Measurements from ENCODE around the gene TCAF2.
"Not testable (repeated sequence)": the region's sequence is repeated elsewhere in the genome, so short reads cannot be mapped to it uniquely, and the experiment has no call there.

The TCAF2 gene

GRCh38 chr7:143620646-143621045 lies at the start of gene TCAF2:
Gene TCAF2, plus strand, starts transcription at chr7:143620974.
- not testable (repeated sequence) for H3K9me3 ChIP-seq (ENCODE audit: control insufficient read depth in 2 of 2, low read length in 2 of 2); H3K4me3 ChIP-seq (ENCODE audit: low read length in 2 of 2); H3K36me3 ChIP-seq (ENCODE audit: control insufficient read depth in 2 of 2, insufficient read depth in 2 of 2, low read length in 2 of 2)

GRCh38 chr7:143571501-143571900 lies 49.3 kb upstream of the TCAF2 start, which contains the start of gene CTAGE15:
Gene CTAGE15, plus strand, starts transcription at chr7:143571801. Its CDS starts 17 bp downstream, at chr7:143571818.
- H3K9ac ChIP-seq (ENCODE audit: low read depth in 1 of 2, low read length in 2 of 2); H3K4me1 ChIP-seq (ENCODE audit: control insufficient read depth in 2 of 2, insufficient read depth in 2 of 2, low read length in 2 of 2); H3K27me3 ChIP-seq (ENCODE audit: control insufficient read depth in 2 of 2, insufficient read depth in 2 of 2, low read length in 2 of 2); H3K4me3 ChIP-seq (ENCODE audit: low read length in 2 of 2); H3K27ac ChIP-seq (ENCODE audit: low read depth in 2 of 2, low read length in 2 of 2); H3K9me3 ChIP-seq (ENCODE audit: control insufficient read depth in 2 of 2, low read length in 2 of 2); H3K36me3 ChIP-seq (ENCODE audit: control insufficient read depth in 2 of 2, insufficient read depth in 2 of 2, low read length in 2 of 2): not testable (repeated sequence)

More at GRCh38 chr7:143620646-143621045, at the start of gene TCAF2:
- not testable (repeated sequence) for H3K4me1 ChIP-seq (ENCODE audit: control insufficient read depth in 2 of 2, insufficient read depth in 2 of 2, low read length in 2 of 2); H3K27ac ChIP-seq (ENCODE audit: low read depth in 2 of 2, low read length in 2 of 2); H3K27me3 ChIP-seq (ENCODE audit: control insufficient read depth in 2 of 2, insufficient read depth in 2 of 2, low read length in 2 of 2); H3K9ac ChIP-seq (ENCODE audit: low read depth in 1 of 2, low read length in 2 of 2)

- not testable (repeated sequence) for H3K27me3 ChIP-seq (ENCODE audit: control insufficient read depth in 2 of 2, insufficient read depth in 2 of 2, low read length in 2 of 2); H3K27ac ChIP-seq (ENCODE audit: low read depth in 2 of 2, low read length in 2 of 2); H3K9me3 ChIP-seq (ENCODE audit: control insufficient read depth in 2 of 2, low read length in 2 of 2); H3K4me3 ChIP-seq (ENCODE audit: low read length in 2 of 2); H3K4me1 ChIP-seq (ENCODE audit: control insufficient read depth in 2 of 2, insufficient read depth in 2 of 2, low read length in 2 of 2); H3K9ac ChIP-seq (ENCODE audit: low read depth in 1 of 2, low read length in 2 of 2); H3K36me3 ChIP-seq (ENCODE audit: control insufficient read depth in 2 of 2, insufficient read depth in 2 of 2, low read length in 2 of 2)
Measured at GRCh38 chr7:143588183-143588582, 32.6 kb upstream of the TCAF2 start.

DNA sequence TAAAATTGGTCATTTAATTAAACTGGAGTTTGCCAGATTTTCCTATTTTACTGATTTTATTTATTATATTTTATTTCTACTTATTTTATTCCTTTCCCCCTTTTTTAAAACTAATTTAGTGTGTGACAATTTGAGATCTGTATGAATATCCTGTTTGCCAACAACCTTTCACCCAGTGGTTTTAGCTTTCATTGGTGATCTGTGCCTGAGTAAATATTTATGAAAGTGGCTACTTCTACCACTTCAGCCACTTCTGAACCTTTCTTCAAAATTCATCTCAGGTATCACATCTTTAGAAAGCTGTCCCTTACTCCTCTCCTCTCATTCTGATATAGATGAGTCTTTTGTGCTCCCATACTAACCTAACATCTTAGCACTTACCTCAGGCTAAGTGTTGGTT lies 30.9 kb upstream of the TCAF2 start:
- not testable (repeated sequence) for H3K36me3 ChIP-seq (ENCODE audit: control insufficient read depth in 2 of 2, insufficient read depth in 2 of 2, low read length in 2 of 2); H3K4me1 ChIP-seq (ENCODE audit: control insufficient read depth in 2 of 2, insufficient read depth in 2 of 2, low read length in 2 of 2); H3K27me3 ChIP-seq (ENCODE audit: control insufficient read depth in 2 of 2, insufficient read depth in 2 of 2, low read length in 2 of 2); H3K9me3 ChIP-seq (ENCODE audit: control insufficient read depth in 2 of 2, low read length in 2 of 2); H3K9ac ChIP-seq (ENCODE audit: low read depth in 1 of 2, low read length in 2 of 2); H3K4me3 ChIP-seq (ENCODE audit: low read length in 2 of 2); H3K27ac ChIP-seq (ENCODE audit: low read depth in 2 of 2, low read length in 2 of 2)

GRCh38 chr7:143598086-143598485 lies 22.7 kb upstream of the TCAF2 start:
- not testable (repeated sequence) for H3K36me3 ChIP-seq (ENCODE audit: control insufficient read depth in 2 of 2, insufficient read depth in 2 of 2, low read length in 2 of 2); H3K27me3 ChIP-seq (ENCODE audit: control insufficient read depth in 2 of 2, insufficient read depth in 2 of 2, low read length in 2 of 2); H3K4me3 ChIP-seq (ENCODE audit: low read length in 2 of 2); H3K27ac ChIP-seq (ENCODE audit: low read depth in 2 of 2, low read length in 2 of 2); H3K9ac ChIP-seq (ENCODE audit: low read depth in 1 of 2, low read length in 2 of 2); H3K4me1 ChIP-seq (ENCODE audit: control insufficient read depth in 2 of 2, insufficient read depth in 2 of 2, low read length in 2 of 2); H3K9me3 ChIP-seq (ENCODE audit: control insufficient read depth in 2 of 2, low read length in 2 of 2)

GRCh38 chr7:143603549-143603948 lies 17.2 kb upstream of the TCAF2 start:
- H3K36me3 ChIP-seq (ENCODE audit: control insufficient read depth in 2 of 2, insufficient read depth in 2 of 2, low read length in 2 of 2); H3K4me3 ChIP-seq (ENCODE audit: low read length in 2 of 2); H3K4me1 ChIP-seq (ENCODE audit: control insufficient read depth in 2 of 2, insufficient read depth in 2 of 2, low read length in 2 of 2); H3K9ac ChIP-seq (ENCODE audit: low read depth in 1 of 2, low read length in 2 of 2); H3K27me3 ChIP-seq (ENCODE audit: control insufficient read depth in 2 of 2, insufficient read depth in 2 of 2, low read length in 2 of 2); H3K27ac ChIP-seq (ENCODE audit: low read depth in 2 of 2, low read length in 2 of 2); H3K9me3 ChIP-seq (ENCODE audit: control insufficient read depth in 2 of 2, low read length in 2 of 2): not testable (repeated sequence)

DNA sequence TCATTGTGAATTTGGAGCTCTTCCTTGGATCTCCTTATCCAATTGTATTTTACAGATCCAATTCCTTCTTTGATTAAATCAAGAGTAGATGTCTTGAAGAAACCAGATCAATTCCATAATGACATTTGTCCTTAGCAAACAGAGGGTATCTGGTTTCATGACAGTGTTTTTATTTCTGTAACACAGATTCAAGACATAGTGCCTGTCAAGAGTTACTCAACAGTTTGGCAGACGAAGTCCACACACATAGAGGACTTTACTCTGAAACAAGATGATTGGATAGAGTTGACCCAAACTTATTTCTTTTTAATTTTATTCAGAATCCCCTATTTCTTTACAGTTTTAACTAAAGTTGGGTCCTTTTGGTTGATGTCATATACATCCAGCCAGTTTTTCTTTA lies 14.7 kb upstream of the TCAF2 start:
- H3K27me3 ChIP-seq (ENCODE audit: control insufficient read depth in 2 of 2, insufficient read depth in 2 of 2, low read length in 2 of 2); H3K36me3 ChIP-seq (ENCODE audit: control insufficient read depth in 2 of 2, insufficient read depth in 2 of 2, low read length in 2 of 2): not testable (repeated sequence)

DNA sequence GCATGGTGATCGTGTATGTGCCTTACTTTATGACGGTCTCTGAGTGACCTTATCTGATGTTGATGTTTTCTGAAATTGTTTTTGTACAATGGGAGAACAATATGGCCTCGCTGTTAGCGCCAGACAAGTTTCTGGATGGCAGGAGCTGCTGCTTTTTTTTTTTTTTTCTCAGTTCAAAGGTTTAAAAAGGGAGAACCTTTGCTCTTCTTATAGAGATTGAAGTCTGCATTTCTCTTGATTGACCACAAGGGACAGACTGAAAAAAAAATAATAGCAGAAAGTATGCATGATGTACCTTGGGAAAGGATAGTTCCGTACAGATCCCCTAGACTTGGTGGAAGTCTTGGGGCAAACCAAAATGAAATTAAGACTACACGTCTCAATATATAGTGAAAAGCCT lies 5.2 kb upstream of the TCAF2 start:
- not testable (repeated sequence) for H3K36me3 ChIP-seq (ENCODE audit: control insufficient read depth in 2 of 2, insufficient read depth in 2 of 2, low read length in 2 of 2); H3K9ac ChIP-seq (ENCODE audit: low read depth in 1 of 2, low read length in 2 of 2); H3K4me1 ChIP-seq (ENCODE audit: control insufficient read depth in 2 of 2, insufficient read depth in 2 of 2, low read length in 2 of 2); H3K27me3 ChIP-seq (ENCODE audit: control insufficient read depth in 2 of 2, insufficient read depth in 2 of 2, low read length in 2 of 2); H3K4me3 ChIP-seq (ENCODE audit: low read length in 2 of 2); H3K27ac ChIP-seq (ENCODE audit: low read depth in 2 of 2, low read length in 2 of 2); H3K9me3 ChIP-seq (ENCODE audit: control insufficient read depth in 2 of 2, low read length in 2 of 2)

More for the DNA sequence above, 14.7 kb upstream of the TCAF2 start:
- not testable (repeated sequence) for H3K4me3 ChIP-seq (ENCODE audit: low read length in 2 of 2); H3K4me1 ChIP-seq (ENCODE audit: control insufficient read depth in 2 of 2, insufficient read depth in 2 of 2, low read length in 2 of 2); H3K9me3 ChIP-seq (ENCODE audit: control insufficient read depth in 2 of 2, low read length in 2 of 2); H3K9ac ChIP-seq (ENCODE audit: low read depth in 1 of 2, low read length in 2 of 2); H3K27ac ChIP-seq (ENCODE audit: low read depth in 2 of 2, low read length in 2 of 2)

DNA sequence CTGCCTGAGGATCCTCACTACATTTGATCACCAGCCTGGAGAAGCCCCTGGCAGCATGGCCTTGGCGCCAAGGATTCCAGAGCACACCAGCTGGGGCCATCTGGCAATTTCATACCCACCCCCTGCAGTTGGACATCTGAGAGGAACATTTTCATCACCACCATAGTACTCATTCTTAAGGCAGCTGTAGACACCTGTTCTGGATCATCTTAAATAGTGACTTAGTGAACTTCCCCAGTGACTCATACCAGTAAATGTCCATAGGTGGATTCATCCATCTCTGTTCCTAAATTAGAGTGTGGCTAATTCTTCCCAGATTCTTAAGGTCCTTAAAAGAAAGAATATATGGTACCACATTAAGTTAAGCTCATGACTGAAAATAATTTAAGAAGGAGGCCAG lies 3.6 kb upstream of the TCAF2 start:
- not testable (repeated sequence) for H3K27me3 ChIP-seq (ENCODE audit: control insufficient read depth in 2 of 2, insufficient read depth in 2 of 2, low read length in 2 of 2); H3K9ac ChIP-seq (ENCODE audit: low read depth in 1 of 2, low read length in 2 of 2); H3K4me1 ChIP-seq (ENCODE audit: control insufficient read depth in 2 of 2, insufficient read depth in 2 of 2, low read length in 2 of 2); H3K27ac ChIP-seq (ENCODE audit: low read depth in 2 of 2, low read length in 2 of 2); H3K4me3 ChIP-seq (ENCODE audit: low read length in 2 of 2); H3K36me3 ChIP-seq (ENCODE audit: control insufficient read depth in 2 of 2, insufficient read depth in 2 of 2, low read length in 2 of 2); H3K9me3 ChIP-seq (ENCODE audit: control insufficient read depth in 2 of 2, low read length in 2 of 2)

GRCh38 chr7:143620058-143620457 lies 716 bp upstream of the TCAF2 start:
- not testable (repeated sequence) for H3K27ac ChIP-seq (ENCODE audit: low read depth in 2 of 2, low read length in 2 of 2); H3K36me3 ChIP-seq (ENCODE audit: control insufficient read depth in 2 of 2, insufficient read depth in 2 of 2, low read length in 2 of 2); H3K4me3 ChIP-seq (ENCODE audit: low read length in 2 of 2); H3K9ac ChIP-seq (ENCODE audit: low read depth in 1 of 2, low read length in 2 of 2); H3K9me3 ChIP-seq (ENCODE audit: control insufficient read depth in 2 of 2, low read length in 2 of 2); H3K27me3 ChIP-seq (ENCODE audit: control insufficient read depth in 2 of 2, insufficient read depth in 2 of 2, low read length in 2 of 2); H3K4me1 ChIP-seq (ENCODE audit: control insufficient read depth in 2 of 2, insufficient read depth in 2 of 2, low read length in 2 of 2)

- H3K36me3 ChIP-seq (ENCODE audit: control insufficient read depth in 2 of 2, insufficient read depth in 2 of 2, low read length in 2 of 2); H3K4me1 ChIP-seq (ENCODE audit: control insufficient read depth in 2 of 2, insufficient read depth in 2 of 2, low read length in 2 of 2); H3K4me3 ChIP-seq (ENCODE audit: low read length in 2 of 2); H3K9me3 ChIP-seq (ENCODE audit: control insufficient read depth in 2 of 2, low read length in 2 of 2); H3K27me3 ChIP-seq (ENCODE audit: control insufficient read depth in 2 of 2, insufficient read depth in 2 of 2, low read length in 2 of 2); H3K27ac ChIP-seq (ENCODE audit: low read depth in 2 of 2, low read length in 2 of 2); H3K9ac ChIP-seq (ENCODE audit: low read depth in 1 of 2, low read length in 2 of 2): not testable (repeated sequence)
Measured at GRCh38 chr7:143621175-143621574, 401 bp downstream of the TCAF2 start.
